Measurements from ENCODE around the gene SIM1.

Gene SIM1

DNA sequence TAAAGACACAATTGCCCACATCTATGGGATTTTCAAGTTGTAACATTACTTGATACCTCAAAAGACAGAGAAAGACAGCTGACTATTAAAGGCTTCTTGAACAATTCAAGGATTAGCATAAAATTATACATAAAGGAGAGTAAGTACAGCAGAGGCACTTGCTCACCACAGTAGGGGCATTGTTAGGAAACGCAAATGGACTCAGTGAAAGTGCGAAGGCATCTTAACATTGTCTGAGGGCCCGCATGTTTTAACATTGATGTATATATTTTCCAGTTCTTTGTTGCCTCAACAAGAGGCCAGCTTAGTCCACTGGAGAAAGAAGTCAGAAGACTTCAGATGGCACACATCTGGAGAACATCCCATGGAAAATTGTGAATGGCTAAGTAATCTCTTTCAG is 115.4 kb downstream of the SIM1 start:
- no peak for DNase-seq

DNA sequence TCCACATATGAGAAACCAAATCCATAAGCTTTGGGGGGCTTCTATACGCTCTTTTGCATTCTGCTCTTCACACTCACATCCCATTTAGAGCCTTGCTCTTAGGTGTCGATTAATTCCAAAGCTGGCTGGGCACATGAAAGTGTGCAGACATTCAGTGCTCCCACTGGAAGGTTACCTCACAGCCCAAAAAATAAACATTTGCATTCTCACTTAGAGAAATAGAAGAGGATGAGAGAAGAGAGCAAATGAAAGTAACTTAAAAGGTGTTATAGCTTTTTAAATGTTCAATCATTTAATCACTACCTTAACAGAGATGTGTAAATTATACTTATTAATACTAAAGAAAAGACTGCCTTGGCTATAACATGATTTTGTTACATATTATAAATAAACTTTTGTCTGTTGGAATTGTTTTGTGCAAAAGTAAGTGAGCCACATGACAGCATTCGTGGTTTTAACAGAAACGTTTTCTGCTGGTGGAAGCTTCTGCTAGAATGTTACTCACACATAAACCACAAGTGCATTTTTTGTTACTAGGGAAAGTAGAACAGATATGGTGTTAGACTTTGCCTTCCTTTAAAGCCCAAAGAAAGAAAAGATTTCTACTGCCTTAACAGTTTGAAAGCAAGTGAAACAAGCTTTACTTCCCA is 116.7 kb downstream of the SIM1 start:
- peak; percentile 82 for DNase-seq

GRCh38 chr6:100346828-100347227 is 117.9 kb downstream of the SIM1 start:
- DNase-seq, result peak; percentile 96

DNA sequence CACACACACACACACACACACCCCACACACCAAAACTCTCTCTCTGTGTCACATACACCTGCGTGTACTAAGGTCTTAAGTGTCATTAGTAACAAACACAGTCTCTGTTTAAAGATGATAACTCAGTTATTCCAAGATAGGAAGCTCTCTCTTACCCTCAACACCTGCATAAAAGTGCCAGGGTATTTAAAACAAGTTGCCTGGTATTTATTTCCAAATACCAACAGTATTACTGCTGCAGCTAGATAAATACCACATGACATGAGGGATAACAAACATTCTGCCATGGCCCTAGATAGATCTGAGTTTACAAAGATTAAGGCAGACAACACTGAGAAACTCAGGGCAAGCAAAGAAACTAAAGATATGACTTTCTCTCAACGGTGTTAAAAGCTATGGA is 118.5 kb downstream of the SIM1 start:
- DNase-seq, result peak; percentile 60

DNA sequence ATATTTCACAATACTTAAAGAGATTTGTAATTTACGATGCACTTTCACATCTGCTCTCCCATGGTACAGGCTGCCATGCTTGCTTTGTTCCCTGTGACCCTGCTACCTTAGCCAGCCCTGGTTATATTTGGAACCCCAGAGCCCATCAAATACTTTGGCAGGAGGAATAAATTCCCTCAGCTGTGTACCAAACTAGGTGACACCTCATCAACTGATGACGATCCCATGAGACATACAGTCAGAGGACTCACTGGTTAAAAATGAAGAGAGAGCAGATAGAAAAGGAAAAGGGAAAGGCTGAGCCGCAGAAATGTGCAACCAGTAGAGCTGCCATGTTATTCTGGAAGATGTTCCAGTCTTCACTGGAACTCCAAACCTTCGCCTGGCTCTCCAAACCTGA is 120.0 kb downstream of the SIM1 start:
- DNase-seq, result peak; percentile 76

DNA sequence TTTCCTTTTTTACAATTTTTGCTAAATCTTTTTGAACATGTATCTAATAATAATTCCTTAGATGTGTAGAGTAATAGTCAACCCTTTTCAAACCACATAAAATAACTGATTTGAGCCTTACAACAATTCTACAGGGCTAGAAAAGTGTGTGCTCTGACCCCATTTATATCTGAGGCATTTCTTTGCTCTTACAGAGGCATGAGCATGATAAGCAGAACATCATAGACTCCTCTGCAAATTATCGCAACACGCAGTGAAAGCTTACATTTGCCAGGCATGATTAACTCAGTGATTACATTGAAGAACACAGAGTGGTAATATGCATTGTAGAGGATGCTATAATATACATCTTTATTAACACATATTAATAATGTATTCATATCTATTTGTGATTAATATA is 120.4 kb downstream of the SIM1 start:
- DNase-seq, result peak; percentile 40

- peak; percentile 55 for DNase-seq
Observed at GRCh38 chr6:100343316-100344077, 121.2 kb downstream of the SIM1 start.

DNA sequence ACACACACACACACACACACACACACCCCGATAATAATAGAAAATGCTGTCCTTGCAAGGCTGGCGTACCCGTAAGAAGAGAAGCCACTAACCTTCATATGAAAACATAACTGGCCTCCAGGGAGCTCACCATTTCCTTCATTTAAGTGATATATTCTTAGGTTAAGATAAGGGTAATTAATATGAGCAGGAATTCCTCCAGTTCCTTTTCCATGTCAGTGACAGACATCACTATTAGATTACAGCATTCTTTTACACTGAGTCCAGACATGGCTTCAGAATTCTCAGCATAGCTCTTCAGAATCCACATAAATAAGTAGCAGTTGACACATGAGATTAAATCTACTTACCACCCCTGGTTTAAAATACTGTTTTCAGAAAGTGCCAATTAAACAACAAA is 121.9 kb downstream of the SIM1 start:
- peak; percentile 92 for DNase-seq

DNA sequence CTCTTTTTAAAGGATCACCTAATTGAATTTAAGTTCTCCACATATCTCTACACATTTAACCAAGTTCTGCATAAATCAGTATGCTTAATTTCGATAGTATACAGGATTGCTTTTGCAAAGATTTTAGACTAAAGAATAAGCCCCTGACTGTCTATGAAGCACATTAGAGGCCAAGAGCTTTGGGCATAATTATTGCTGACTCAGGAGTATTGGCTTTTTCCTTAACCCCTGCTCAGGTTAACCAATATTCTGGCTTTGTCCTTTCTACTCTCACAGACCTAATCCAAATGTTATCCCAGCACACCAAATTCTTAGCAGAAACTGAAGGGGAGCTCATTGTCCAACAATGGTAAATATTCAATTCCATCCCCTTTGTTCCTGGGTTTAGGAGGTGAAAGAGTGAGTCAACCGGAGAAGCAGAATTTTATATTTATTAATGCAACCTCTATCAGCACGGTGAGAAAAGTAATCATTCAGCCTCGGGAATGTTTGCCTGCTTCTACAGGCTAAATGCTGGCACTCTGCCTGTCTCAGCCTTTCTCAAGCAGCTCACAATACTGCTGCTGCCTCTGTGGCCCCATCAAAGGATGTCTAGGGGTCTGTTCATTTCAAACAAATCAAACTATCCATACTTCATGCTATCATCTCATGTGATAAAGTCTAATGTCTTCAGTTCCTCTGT is 125.0 kb downstream of the SIM1 start:
- no peak for DNase-seq

DNA sequence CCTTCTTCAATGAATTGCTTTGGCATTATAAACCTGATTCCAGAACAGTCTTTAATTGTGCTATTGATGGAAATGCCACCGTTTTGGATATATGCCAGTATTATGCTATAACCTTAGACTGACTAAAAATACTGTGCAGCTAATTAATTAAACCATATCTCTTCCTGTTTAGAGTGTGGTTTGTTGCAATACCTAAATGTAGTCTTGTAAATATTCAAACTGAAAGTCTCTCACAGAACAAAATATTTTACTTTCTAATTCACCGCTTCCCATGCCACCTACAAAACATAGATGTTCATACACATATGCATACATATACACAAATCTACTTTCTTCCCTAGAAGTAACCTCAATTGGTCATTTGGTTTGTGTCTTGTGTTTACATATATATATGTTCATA is 126.6 kb downstream of the SIM1 start:
- no peak for DNase-seq

DNA sequence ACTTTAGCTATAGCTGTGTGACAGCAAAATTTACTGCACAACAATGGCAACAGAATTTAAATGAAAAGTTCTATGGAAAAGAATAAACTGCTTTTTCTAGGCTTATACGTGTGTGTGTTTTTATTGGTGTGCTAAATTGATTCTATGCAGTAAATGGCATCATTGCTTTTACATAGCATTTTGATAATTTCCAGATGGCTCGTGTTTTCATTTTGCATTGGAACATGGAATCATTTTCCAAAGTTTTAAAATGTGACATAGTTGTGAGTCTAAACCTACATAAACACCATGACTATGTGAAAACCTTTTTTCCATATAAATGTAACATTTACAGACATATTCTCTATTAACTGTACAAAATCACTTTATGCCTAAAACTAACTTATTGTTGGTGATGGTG is 127.8 kb downstream of the SIM1 start:
- no peak for DNase-seq

GRCh38 chr6:100335991-100336390 is 128.7 kb downstream of the SIM1 start:
- DNase-seq, result peak; percentile 58
